Astrocyte of the spinal cord (primary cell): ENCODE data around the gene RPS18.

Experiments
- DNase-seq: peaks from one replicate; pipeline ENCODE4 v3.0.0; 2011; ENCODE audit warnings: low read depth, low spot score
- H3K4me3 ChIP-seq: 2 replicates; pipeline ENCODE4 v1.5.1; 2011; ENCODE audit warnings: low read depth, mild to moderate bottlenecking, low read length, moderate library complexity
- in situ Hi-C: cut with HindIII; loops from 2 replicates; pipeline ENCODE4 v1.10.0; 2017; ENCODE audit warnings: low sequenced_read_pairs
- TF ChIP-seq, protein P1 (sequence below): IDR thresholded peaks from 2 replicates; pipeline ENCODE4 v1.5.1; 2012; ENCODE audit warnings: low read depth, mild to moderate bottlenecking, low read length, inconsistent platforms

The RPS18 gene

DNA sequence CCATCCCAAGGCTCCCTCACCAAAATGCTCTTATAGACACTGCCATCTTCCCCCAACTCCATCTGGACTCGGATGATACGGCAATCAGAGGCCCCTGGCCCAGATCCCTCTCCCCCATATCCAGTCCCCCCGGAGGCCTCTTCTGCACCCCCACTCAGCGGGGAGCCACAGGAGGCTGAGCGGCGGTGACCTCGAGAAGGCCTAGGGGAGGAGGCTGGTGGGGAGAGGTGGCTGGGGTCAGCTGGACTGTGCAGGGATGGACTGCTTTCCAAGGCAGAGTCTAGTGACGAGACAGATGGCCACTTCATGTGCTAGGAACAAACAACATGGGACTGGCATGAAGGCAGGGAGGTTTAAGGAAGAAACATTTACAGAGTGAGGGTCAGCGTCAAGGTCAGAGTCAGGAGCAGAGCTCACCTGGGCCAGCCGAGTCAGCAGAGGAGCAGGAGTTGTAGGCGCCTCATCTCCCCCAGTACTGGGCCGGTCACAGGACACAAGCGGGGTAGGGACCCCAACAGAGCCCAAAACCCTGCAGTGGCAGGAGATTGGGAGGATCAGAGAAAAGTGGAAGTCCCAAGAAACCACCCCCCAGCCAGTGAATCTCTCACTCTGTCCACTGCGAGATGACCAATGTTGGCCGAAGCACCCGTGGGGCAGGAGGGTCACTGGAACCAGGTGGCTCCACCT lies 21.3 kb downstream of the RPS18 start:
- no peak overlapping the region for H3K4me3 ChIP-seq
- TF ChIP-seq, protein P1, sequence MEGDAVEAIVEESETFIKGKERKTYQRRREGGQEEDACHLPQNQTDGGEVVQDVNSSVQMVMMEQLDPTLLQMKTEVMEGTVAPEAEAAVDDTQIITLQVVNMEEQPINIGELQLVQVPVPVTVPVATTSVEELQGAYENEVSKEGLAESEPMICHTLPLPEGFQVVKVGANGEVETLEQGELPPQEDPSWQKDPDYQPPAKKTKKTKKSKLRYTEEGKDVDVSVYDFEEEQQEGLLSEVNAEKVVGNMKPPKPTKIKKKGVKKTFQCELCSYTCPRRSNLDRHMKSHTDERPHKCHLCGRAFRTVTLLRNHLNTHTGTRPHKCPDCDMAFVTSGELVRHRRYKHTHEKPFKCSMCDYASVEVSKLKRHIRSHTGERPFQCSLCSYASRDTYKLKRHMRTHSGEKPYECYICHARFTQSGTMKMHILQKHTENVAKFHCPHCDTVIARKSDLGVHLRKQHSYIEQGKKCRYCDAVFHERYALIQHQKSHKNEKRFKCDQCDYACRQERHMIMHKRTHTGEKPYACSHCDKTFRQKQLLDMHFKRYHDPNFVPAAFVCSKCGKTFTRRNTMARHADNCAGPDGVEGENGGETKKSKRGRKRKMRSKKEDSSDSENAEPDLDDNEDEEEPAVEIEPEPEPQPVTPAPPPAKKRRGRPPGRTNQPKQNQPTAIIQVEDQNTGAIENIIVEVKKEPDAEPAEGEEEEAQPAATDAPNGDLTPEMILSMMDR: no peak
- no peak for DNase-seq
- in situ Hi-C loops: no loop called here

DNA sequence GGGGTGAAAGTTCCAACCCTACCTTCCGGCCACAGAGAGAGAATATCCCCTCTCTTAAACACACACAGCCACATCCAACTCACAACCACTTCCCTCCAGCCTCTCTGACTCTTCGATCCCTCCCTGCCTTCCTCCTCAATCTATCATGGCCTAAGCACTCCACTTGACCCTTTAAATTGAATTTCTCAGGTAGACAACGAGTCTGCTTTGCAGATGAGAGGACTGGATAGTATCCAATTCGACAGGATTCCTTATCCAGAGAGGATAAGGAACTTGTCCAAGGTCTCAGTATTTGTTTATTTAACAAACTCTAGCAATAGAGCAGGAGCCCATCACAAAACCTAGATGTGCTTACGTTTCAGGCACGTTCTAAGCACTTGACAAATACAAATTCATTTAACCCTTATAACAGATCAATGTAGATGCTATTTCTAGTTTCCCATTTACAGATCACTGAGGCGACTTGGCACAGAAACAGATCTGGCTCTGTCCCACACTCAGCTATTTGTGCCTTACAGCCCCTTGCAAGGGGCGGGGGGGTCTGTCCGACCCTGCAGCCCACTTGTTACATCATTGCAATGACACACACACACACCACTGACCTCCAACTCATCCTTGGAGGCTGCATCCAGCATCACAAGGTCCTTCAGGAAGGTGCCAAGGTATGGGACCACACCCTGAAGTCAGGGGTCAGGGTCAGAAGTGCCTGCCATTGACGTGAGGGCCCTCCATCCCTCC lies 22.4 kb downstream of the RPS18 start:
- TF ChIP-seq, protein P1: no peak
- in situ Hi-C loops: no loop called here

DNA sequence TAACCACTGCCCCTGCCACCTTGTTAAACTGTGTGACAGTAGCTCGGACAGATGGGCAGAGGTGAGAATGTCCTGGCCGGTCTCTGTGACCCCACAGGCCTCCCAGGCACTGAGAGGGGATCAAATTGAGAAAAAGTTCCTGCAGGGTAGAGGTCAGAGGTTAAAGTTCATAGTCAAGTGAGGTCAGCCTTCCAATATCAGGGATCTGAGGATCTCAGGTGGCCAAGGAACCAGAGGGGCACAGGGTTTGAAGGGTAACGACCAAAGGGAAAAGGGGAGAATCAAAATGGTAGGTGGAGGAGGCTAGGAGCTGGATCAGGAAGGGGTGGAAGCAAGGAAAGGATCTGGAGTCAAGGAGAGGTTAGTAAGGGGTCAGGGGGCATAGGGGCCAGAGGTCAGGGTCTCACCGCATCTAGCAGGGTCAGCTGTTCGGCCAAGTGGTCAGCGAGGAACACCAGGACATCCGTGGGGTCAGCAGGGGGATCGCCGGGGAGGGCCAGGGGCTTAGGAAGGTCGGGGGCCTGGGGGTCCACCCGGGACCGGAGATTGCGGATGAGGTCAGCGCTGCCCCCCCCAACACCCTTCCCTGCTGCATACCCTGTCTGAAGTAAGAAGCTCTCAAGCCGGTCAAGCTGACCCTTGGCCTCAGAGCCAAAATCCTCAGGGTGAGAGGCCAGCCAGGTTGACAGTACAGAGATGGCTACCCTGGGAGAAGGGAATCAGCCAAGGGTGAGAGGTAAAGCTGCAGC lies 23.9 kb downstream of the RPS18 start:
- no peak overlapping the region for H3K4me3 ChIP-seq
- in situ Hi-C loops: no loop called here
- TF ChIP-seq, protein P1: no peak
- DNase-seq: no peak

More for the DNA sequence above, 22.4 kb downstream of the RPS18 start:
- DNase-seq: no peak
- H3K4me3 ChIP-seq: no peak overlapping the region

DNA sequence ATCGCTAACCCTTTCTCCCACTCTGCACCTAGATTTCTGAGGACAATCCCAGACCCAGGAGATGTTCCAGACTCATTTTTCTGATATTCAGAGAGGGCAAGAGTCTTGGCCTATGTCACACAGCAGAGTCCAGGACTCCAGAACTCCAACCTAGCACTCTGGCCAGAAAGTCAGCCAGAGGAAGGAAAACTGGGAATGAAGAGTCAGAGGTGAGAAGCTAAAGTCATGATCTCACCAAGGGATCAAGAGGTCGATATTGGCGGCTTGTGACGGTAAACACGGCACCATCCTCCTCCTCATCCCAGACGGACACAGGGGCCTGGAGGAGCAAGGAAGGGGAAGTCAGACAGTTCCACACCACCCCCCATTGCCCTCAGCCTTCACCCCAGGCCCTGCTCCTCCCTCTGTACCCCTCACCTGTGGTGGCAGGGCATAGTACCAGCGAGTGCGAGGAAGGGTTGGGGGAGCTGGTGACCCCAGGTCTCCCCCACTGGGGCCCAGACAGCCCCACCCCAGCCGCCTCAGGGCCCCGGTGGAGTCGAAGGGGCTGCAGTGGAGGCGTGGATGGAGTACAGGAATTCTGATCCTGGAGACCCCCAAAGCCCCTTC lies 25.0 kb downstream of the RPS18 start:
- in situ Hi-C loops: no loop called here
- no peak for DNase-seq
- TF ChIP-seq, protein P1: no peak
- peak overlapping the region; percentile 85 for H3K4me3 ChIP-seq

DNA sequence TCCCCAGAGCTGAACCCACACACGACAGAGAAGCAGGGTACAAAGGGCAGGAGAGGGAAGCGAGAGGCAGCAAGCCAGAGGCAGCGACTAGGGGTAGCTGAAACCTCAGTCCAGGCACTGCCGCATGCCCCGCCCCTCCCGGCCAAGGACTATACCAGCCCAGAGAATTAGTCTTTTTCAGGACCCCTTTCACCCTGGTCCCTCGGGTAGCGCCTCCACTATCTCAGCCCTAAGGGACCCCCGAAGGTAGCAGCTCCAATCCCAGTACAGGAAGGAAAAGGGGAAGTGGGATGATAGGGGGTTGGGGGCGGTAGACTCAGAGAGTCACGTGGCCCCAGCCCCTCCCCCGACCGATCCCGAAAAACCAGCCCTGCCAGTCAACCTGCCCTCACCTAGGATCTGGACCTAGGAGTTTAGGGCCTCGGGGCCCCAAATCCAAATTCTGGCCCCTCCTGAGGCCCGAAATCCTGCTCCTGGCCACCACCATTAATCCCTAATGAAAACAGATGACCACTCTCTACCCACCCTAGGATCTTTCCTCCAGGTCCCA lies 25.6 kb downstream of the RPS18 start:
- in situ Hi-C loops: no loop called here
- H3K4me3 ChIP-seq: peak overlapping the region; percentile 85
- DNase-seq: no peak
- TF ChIP-seq, protein P1: no peak
